Keratinocyte (primary cell): ENCODE results near the gene KIAA1755. TPM values are rescaled to one million over a fixed set of nuclear protein-coding genes. Genes with fewer than 3 reads are reported as not detected.
A peak's percentile ranks its signal among the peaks of the same experiment; 100 is the strongest.

ENCODE experiments used
- DNase-seq: peaks from one replicate; pipeline ENCODE4 v3.0.0-alpha.2; 2011; ENCODE audit warnings: low read depth, missing footprints, low spot score
- FAIRE-seq: peaks from 2 replicates; lab custom pipeline; 2011; peaks lifted over from hg19 to GRCh38; lab: Jason Lieb, UNC
- H2AFZ ChIP-seq: 2 replicates; pipeline ENCODE4 v1.6.0; 2012; ENCODE audit warnings: low read length, control low read depth, inconsistent platforms; ENCODE audit not compliant: control insufficient read depth
- H3K27ac ChIP-seq: 2 replicates; pipeline ENCODE4 v1.5.1; 2011; ENCODE audit warnings: low read length; ENCODE audit not compliant: control insufficient read depth, insufficient read depth
- H3K27me3 ChIP-seq: 3 replicates; pipeline ENCODE4 v1.6.0; 2011; ENCODE audit warnings: low read length; ENCODE audit not compliant: control insufficient read depth, insufficient read depth; ENCODE audit errors: extremely low read depth
- H3K36me3 ChIP-seq, 2 experiments: 2 replicates in 1 of 2; 3 replicates in 1 of 2; pipeline ENCODE4 v1.5.1; 2011; ENCODE audit warnings: low read length in 2 of 2, mild to moderate bottlenecking in 1 of 2; ENCODE audit not compliant: control insufficient read depth in 2 of 2, insufficient read depth in 2 of 2; ENCODE audit errors: extremely low read depth in 1 of 2
- H3K4me1 ChIP-seq: 3 replicates; pipeline ENCODE4 v1.5.1; 2011; ENCODE audit warnings: low read length; ENCODE audit not compliant: control insufficient read depth, insufficient read depth; ENCODE audit errors: extremely low read depth
- H3K4me2 ChIP-seq: 3 replicates; pipeline ENCODE4 v1.6.0; 2011; ENCODE audit warnings: low read depth, low read length; ENCODE audit not compliant: control insufficient read depth, insufficient read depth; ENCODE audit errors: extremely low read depth
- H3K4me3 ChIP-seq, 3 experiments: fragments of 200-600 bp in 1 of 3; sonication (generic) in 1 of 3; 2 replicates in 2 of 3; 3 replicates in 1 of 3; pipeline ENCODE4 v1.5.1; 2011 to 2016; ENCODE audit warnings: low read length in 3 of 3, mild to moderate bottlenecking in 3 of 3, control low read depth in 2 of 3, inconsistent platforms in 1 of 3, low read depth in 1 of 3, mixed read lengths in 1 of 3, mixed run types in 1 of 3, moderate library complexity in 1 of 3; ENCODE audit not compliant: control insufficient read depth in 2 of 3, insufficient read depth in 2 of 3; ENCODE audit errors: extremely low read depth in 1 of 3
- H3K79me2 ChIP-seq: 2 replicates; pipeline ENCODE4 v1.6.0; 2012; ENCODE audit warnings: low read length; ENCODE audit not compliant: control insufficient read depth, insufficient read depth
- H3K9ac ChIP-seq: 3 replicates; pipeline ENCODE4 v1.6.0; 2011; ENCODE audit warnings: low read length; ENCODE audit not compliant: control insufficient read depth, insufficient read depth; ENCODE audit errors: extremely low read depth
- H3K9me1 ChIP-seq: 3 replicates; pipeline ENCODE4 v1.6.0; 2011; ENCODE audit warnings: low read length; ENCODE audit not compliant: control insufficient read depth, insufficient read depth; ENCODE audit errors: extremely low read depth
- H3K9me3 ChIP-seq: 2 replicates; pipeline ENCODE4 v1.5.1; 2012; ENCODE audit warnings: low read depth, low read length; ENCODE audit not compliant: control insufficient read depth
- H4K20me1 ChIP-seq: 3 replicates; pipeline ENCODE4 v1.6.0; 2011; ENCODE audit warnings: low read length; ENCODE audit not compliant: control insufficient read depth, insufficient read depth; ENCODE audit errors: extremely low read depth
- EZH2 ChIP-seq: IDR thresholded peaks from one replicate; pipeline ENCODE4 v1.6.1; 2012; ENCODE audit warnings: inconsistent platforms, mild to moderate bottlenecking, low read length, moderate library complexity
- dilution Hi-C: fragments of 300-500 bp; cut with MboI; formaldehyde crosslinking; loops from one replicate; pipeline ENCODE4 v1.7.0; 2020; ENCODE audit warnings: low sequenced_read_pairs; ENCODE audit not compliant: extremely low pct_ligation_motif_present
- polyA plus RNA-seq, 5 experiments: library from polyadenylated mRNA; depleted of rRNA in 3 of 5; stranded (reverse) in 3 of 5; stranded (forward) in 1 of 5; unstranded in 1 of 5; fragments of >200 nt; gene quantifications; 1 replicate in 1 of 5; 2 replicates in 3 of 5; 3 replicates in 1 of 5; pipeline versions ENCODE4 v1.2.1 to v1.2.3, GENCODE V29; 2011 to 2012; ENCODE audit warnings: missing spikeins in 2 of 5, low read depth in 1 of 5, low replicate concordance in 1 of 5
- TF ChIP-seq, protein P1 (sequence below), 3 experiments: IDR thresholded peaks in 1 of 3; conservative IDR thresholded peaks in 1 of 3; optimal IDR thresholded peaks in 1 of 3; 2 replicates in 2 of 3; 3 replicates in 1 of 3; pipeline versions ENCODE3 to v1.5.1; 2011; ENCODE audit warnings: low read length in 3 of 3, mild to moderate bottlenecking in 3 of 3, moderate library complexity in 2 of 3, control low read depth in 1 of 3, inconsistent platforms in 1 of 3; ENCODE audit not compliant: insufficient read depth in 2 of 3; ENCODE audit errors: extremely low read depth in 1 of 3

The KIAA1755 gene
- polyA plus RNA-seq, 1 donor (not counting 4 experiments of a cell fraction or from before 2014, with no cell fraction given), result not detected

DNA sequence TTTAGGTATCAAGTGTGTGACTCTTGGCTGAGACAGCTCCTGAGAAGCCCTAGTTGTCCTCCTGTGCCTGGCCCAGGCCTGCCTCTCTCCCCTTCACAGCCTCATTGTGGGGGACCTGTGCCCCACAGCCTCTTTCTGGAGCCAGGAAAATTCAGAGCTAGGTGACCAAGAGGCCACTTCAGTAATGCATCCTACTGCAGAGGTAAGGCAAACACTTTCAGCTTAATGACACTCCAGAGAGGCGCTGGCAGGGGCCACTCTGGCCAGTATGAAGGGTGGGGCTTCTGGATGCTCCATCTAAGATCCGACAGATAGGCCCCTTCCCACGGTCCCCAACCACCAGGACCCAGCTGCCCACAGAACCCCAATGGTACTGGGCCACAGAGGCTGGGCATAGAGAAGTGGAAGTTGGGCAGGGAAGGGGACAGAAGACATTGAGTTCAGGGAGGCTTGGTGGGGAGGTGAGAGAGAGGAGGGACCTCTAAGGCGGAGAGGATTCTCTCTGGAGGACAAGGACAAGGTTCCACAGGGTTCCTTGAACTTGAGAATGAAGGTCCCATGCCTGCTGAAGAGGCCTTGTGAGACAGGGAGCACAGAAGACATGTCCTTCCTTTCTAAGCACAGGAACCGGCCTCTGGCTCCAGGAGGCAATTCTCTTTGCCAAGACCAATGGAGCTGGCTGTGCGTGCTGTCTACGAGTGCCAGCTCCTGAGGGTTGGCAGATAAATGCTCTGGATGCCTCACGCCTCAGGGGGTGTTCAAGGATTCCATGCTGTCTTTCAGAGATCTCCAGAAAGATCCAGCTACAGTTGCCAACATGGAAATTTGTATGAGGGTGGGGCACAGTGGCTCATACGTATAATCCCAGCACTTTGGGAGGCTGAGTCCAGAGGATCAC lies 49.1 kb downstream of the KIAA1755 start:
- Histone ChIP-seq H3K4me2 (no peak overlapping the region), H3K79me2 (no peaks in the 10 kb centered on the region), H3K9me3 (no peaks in the 10 kb centered on the region), H3K27me3 (no peaks in the 10 kb centered on the region), H3K27ac (no peak overlapping the region), H3K4me1 (peaks cover 7% of the 10 kb centered on the region), H4K20me1 (no peaks in the 10 kb centered on the region), H2AFZ (no peak overlapping the region), H3K36me3 (no peaks in the 10 kb centered on the region), H3K9ac (no peak overlapping the region), H3K4me3 (no peak overlapping the region), H3K9me1 (no peaks in the 10 kb centered on the region)
- dilution Hi-C loops, result no loop called here
- TF ChIP-seq, protein P1, sequence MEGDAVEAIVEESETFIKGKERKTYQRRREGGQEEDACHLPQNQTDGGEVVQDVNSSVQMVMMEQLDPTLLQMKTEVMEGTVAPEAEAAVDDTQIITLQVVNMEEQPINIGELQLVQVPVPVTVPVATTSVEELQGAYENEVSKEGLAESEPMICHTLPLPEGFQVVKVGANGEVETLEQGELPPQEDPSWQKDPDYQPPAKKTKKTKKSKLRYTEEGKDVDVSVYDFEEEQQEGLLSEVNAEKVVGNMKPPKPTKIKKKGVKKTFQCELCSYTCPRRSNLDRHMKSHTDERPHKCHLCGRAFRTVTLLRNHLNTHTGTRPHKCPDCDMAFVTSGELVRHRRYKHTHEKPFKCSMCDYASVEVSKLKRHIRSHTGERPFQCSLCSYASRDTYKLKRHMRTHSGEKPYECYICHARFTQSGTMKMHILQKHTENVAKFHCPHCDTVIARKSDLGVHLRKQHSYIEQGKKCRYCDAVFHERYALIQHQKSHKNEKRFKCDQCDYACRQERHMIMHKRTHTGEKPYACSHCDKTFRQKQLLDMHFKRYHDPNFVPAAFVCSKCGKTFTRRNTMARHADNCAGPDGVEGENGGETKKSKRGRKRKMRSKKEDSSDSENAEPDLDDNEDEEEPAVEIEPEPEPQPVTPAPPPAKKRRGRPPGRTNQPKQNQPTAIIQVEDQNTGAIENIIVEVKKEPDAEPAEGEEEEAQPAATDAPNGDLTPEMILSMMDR (optimal IDR thresholded peaks at IDR 0.05 in 1 of 3, IDR thresholded peaks at IDR 0.05 in 1 of 3, conservative IDR thresholded peaks at IDR 0.05 in 1 of 3; ENCODE audit: extremely low read depth in 1 of 3, insufficient read depth in 2 of 3, low read length in 3 of 3), result no peak
- TF ChIP-seq EZH2, result no peak
- DNase-seq, result no peak
- peak; percentile 17 for FAIRE-seq

DNA sequence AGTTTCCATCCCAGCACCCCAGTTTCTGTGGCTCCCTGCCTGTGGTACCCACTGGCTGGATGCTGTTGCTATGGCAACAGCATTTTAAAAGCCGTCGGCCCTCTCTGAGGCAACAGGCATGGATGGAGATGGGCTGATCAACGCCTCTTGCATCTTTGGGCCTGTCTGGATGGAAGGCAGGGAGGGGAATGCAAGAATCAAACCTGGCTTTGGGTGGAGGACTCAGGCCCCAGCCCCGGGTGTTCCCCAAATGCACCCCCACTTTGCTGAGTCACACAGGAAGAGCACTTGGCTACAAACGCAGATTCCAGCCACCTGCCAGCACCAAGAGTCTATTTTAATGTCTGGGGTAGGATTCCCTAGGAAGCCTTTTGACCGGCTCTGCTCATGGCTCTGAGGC lies 49.8 kb downstream of the KIAA1755 start:
- no peaks in the 10 kb centered on the region for H3K9me3 ChIP-seq
- TF ChIP-seq, protein P1 (optimal IDR thresholded peaks at IDR 0.05 in 1 of 3, IDR thresholded peaks at IDR 0.05 in 1 of 3, conservative IDR thresholded peaks at IDR 0.05 in 1 of 3; ENCODE audit: extremely low read depth in 1 of 3, insufficient read depth in 2 of 3, low read length in 3 of 3), result no peak
- TF ChIP-seq EZH2, result no peak
- FAIRE-seq (no peak), DNase-seq (no peak)
- H3K36me3 ChIP-seq, result no peaks in the 10 kb centered on the region
- H3K27me3 ChIP-seq, result no peaks in the 10 kb centered on the region
- H3K27ac ChIP-seq, result no peak overlapping the region
- H3K9me1 ChIP-seq, result no peaks in the 10 kb centered on the region
- H3K4me3 ChIP-seq, result no peak overlapping the region
- H3K79me2 ChIP-seq, result no peaks in the 10 kb centered on the region
- peaks cover 7% of the 10 kb centered on the region for H3K4me1 ChIP-seq
- H2AFZ ChIP-seq, result no peak overlapping the region
- H4K20me1 ChIP-seq, result no peaks in the 10 kb centered on the region
- no peak overlapping the region for H3K4me2 ChIP-seq
- no peak overlapping the region for H3K9ac ChIP-seq
- dilution Hi-C loops, result no loop called here
